Thoracic aorta (tissue), 2 donors: ENCODE data around the gene PLAAT5. TPM values are rescaled to one million over a fixed set of nuclear protein-coding genes. Genes with fewer than 3 reads are reported as not detected.

ENCODE experiments used
- ATAC-seq: fragments of 150-250 bp; one replicate; pipeline ENCODE4 v1.8.0; 2017; ENCODE audit warnings: low read depth; ENCODE audit not compliant: insufficient number of reproducible peaks, low FRiP score
- DNase-seq: peaks from one replicate; pipeline ENCODE4 v3.0.0-alpha.2; 2020; ENCODE audit warnings: low spot score
- H3K27ac ChIP-seq, 2 donors: fragments of 200-600 bp; sonication (generic); 1 replicate in 1 of 2; 2 replicates in 1 of 2; pipeline ENCODE4 v1.5.1; 2016; ENCODE audit warnings: mild to moderate bottlenecking in 2 of 2, moderate library complexity in 2 of 2
- H3K27me3 ChIP-seq: fragments of 200-600 bp; sonication (generic); replicated peaks from 2 replicates; pipeline ENCODE4 v1.6.0; 2016; ENCODE audit warnings: mild to moderate bottlenecking; ENCODE audit not compliant: insufficient read depth
- H3K36me3 ChIP-seq: fragments of 200-600 bp; sonication (generic); one replicate; pipeline ENCODE4 v1.5.1; 2016
- H3K4me1 ChIP-seq, 2 donors: fragments of 200-600 bp; sonication (generic); 1 replicate in 1 of 2; 2 replicates in 1 of 2; pipeline versions ENCODE4 v1.5.1 to v1.6.0; 2016; ENCODE audit warnings: low read depth in 2 of 2, mild to moderate bottlenecking in 1 of 2; ENCODE audit not compliant: control insufficient read depth in 1 of 2
- H3K4me3 ChIP-seq: fragments of 200-600 bp; sonication (generic); 2 replicates; pipeline ENCODE4 v1.5.1; 2016; ENCODE audit warnings: mild to moderate bottlenecking
- H3K9me3 ChIP-seq: fragments of 200-600 bp; sonication (generic); 2 replicates; pipeline ENCODE4 v1.5.1; 2016
- total RNA-seq, 2 donors: library from RNA; depleted of rRNA; stranded (reverse); fragments of >200 nt; gene quantifications; one replicate each; pipeline versions ENCODE4 v1.1.0 to v1.2.3, GENCODE V29; 2016
- TF ChIP-seq, protein P1 (sequence below): fragments of 200-600 bp; sonication (generic); IDR thresholded peaks from one replicate; pipeline ENCODE4 v1.5.1; 2019; ENCODE audit warnings: antibody characterized with exemption

PLAAT5 gene
- total RNA-seq, 2 donors from 2014 or later = 0.49 to 1.8 TPM

DNA sequence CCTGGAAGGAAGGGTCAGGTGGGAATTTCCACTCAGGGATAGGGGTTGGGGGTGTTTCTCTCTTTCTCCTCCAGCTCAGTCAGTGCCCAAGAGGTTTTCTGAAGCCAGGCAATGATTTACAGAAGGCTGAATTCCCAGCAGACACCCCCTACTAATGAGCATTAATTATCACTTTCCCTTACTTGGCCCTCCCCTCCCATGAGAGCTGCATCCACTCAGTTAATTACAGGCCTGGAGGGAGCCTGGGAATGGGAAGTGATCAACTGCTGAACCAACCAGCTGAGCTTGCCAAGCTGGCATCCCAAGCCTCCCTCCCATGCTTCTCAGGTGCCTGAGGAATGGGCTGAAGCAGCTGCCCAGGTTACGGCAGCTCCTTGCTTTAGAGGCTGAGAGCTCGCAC, 15.9 kb upstream of the PLAAT5 start:
- DNase-seq = no peak
- H3K36me3 ChIP-seq = no peaks in the 10 kb centered on the region
- TF ChIP-seq, protein P1, sequence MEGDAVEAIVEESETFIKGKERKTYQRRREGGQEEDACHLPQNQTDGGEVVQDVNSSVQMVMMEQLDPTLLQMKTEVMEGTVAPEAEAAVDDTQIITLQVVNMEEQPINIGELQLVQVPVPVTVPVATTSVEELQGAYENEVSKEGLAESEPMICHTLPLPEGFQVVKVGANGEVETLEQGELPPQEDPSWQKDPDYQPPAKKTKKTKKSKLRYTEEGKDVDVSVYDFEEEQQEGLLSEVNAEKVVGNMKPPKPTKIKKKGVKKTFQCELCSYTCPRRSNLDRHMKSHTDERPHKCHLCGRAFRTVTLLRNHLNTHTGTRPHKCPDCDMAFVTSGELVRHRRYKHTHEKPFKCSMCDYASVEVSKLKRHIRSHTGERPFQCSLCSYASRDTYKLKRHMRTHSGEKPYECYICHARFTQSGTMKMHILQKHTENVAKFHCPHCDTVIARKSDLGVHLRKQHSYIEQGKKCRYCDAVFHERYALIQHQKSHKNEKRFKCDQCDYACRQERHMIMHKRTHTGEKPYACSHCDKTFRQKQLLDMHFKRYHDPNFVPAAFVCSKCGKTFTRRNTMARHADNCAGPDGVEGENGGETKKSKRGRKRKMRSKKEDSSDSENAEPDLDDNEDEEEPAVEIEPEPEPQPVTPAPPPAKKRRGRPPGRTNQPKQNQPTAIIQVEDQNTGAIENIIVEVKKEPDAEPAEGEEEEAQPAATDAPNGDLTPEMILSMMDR = no peak
- peaks cover 3 to 21% of the 10 kb centered on the region in 2 donors for H3K4me1 ChIP-seq
- ATAC-seq = no peak
- H3K27ac ChIP-seq = no peak overlapping the region
- H3K27me3 ChIP-seq = no peaks in the 10 kb centered on the region
- H3K9me3 ChIP-seq = no peaks in the 10 kb centered on the region
- H3K4me3 ChIP-seq = no peak overlapping the region

DNA sequence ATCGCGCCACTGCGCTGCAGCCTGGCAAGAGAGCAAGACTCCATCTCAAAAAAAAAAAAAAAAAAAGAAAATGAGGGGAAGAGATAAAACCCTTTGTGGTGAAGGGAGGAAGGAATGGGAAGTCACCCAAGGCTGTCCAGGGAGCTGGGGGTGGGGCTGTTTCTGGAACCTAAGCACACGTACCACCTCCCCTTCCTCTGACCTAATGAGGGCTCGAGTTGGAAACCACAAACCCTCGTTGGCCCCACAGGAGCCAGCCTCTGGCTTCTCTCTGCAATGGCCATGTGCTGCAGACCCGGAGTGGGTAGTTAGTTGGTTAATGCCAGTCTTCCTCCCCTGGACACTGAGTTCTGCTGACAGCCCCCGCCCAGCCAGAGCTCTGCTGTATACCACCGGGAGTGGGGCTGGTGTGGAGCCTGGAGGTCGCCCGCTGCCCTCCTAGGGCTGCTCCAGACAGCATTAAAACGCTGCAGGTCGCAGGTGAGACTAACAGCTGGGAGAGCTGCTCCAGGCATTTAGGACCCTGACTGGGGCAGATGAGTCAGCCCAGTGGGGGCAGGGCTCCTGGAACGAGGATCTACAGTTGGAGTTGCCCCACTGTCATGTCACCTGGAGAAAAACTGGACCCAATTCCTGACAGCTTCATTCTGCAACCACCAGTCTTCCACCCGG, 15.0 kb upstream of the PLAAT5 start, which contains the start of gene LGALS12:
Gene LGALS12, plus strand, starts transcription at position 228 of the 672 bp plus-strand sequence. Its CDS starts 375 bp downstream, at position 603.
- no peaks in the 10 kb centered on the region for H3K36me3 ChIP-seq
- no peaks in the 10 kb centered on the region for H3K9me3 ChIP-seq
- ATAC-seq = no peak
- no peak within 1 kb of the TSS for H3K27ac ChIP-seq
- TF ChIP-seq, protein P1 = no peak
- no peak for DNase-seq
- no peaks in the 10 kb centered on the region for H3K27me3 ChIP-seq
- peaks cover 3 to 21% of the 10 kb centered on the region in 2 donors for H3K4me1 ChIP-seq
- no peak within 1 kb of the TSS for H3K4me3 ChIP-seq

DNA sequence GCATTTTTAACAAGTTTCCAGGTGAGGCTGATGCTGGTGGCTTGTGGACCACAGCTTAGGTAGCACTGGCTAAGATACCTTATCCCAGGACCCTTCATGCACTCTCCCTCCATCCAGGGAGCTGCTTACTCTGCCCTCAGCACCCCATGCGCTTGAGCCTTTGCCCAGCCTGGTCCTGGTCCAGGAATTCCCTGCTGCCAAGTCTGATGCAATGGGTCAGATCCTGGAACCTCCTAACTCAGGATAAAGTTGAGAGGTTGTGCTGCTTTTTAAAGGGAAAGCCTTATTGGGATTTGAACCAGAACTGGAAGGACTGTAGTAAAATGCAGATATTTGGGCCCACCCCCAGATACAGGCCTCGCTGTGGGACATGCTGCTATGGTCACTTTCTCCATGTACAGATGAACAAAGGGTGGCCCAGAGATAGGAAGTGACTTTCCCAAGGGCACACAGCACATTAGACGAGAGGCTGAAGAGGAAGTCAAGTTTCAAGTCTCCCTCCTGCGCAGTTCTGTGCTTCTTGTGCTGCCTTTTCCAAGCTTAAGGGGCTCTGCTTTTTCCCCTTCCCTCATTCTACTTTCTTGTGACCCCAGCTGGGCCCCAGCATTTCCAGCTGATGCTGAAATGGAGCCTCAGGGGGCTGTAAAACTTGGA, 14.1 kb upstream of the PLAAT5 start:
- Histone ChIP-seq H3K36me3 (no peaks in the 10 kb centered on the region), H3K4me3 (no peak overlapping the region), H3K27ac (no peak overlapping the region), H3K27me3 (no peaks in the 10 kb centered on the region), H3K4me1 (peaks cover 3 to 13% of the 10 kb centered on the region in 2 donors), H3K9me3 (peaks cover 6% of the 10 kb centered on the region)
- ATAC-seq (no peak), DNase-seq (no peak)
- TF ChIP-seq, protein P1 = no peak

DNA sequence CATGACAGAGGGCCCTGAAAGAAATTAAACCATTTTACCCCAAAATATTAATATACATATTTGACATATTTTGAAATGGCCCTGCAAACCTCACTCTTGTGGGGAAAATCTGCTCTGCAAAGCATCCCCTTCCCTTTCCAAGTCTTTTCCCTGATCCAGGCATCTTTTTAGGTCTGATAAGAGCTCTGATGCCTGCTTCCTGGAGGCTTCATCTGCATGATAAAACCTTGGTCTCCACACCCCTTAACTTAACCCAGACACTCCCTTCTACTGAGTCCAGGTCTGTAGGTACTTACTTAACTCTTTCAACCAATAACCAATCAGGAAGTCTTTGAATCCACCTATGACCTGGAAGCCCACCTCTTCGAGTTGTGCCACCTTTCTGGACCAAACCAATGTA, 13.1 kb upstream of the PLAAT5 start:
- Histone ChIP-seq H3K4me1 (peaks cover 3 to 10% of the 10 kb centered on the region in 2 donors), H3K9me3 (peaks cover 11% of the 10 kb centered on the region), H3K27ac (no peak overlapping the region), H3K4me3 (no peak overlapping the region), H3K27me3 (no peaks in the 10 kb centered on the region), H3K36me3 (no peaks in the 10 kb centered on the region)
- ATAC-seq (no peak), DNase-seq (no peak)
- TF ChIP-seq, protein P1 = no peak

DNA sequence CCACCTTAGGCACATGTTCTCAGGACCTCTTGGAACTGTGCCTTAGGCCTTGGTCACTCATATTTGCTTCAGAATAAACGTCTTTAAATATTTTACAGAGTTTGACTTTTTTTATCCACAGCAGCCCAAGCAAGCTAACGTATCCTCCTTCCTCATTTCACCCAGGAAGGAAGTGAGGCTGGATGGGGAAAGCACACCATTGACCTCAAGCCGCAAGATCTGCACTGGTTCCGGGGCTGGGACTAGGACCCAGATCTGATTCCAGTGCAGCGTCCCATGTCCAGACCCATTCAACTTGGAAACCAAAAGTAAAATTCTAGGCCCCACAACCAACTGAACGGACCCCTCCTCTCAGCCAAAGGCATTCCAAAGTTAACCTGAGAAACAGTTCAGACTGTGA, 12.5 kb upstream of the PLAAT5 start:
- DNase-seq (no peak), ATAC-seq (no peak)
- H3K9me3 ChIP-seq = peaks cover 11% of the 10 kb centered on the region
- H3K4me1 ChIP-seq = peaks cover 3 to 10% of the 10 kb centered on the region in 2 donors
- TF ChIP-seq, protein P1 = no peak
- H3K4me3 ChIP-seq = no peak overlapping the region
- H3K27me3 ChIP-seq = no peaks in the 10 kb centered on the region
- H3K36me3 ChIP-seq = no peaks in the 10 kb centered on the region
- H3K27ac ChIP-seq = no peak overlapping the region
